HG02642 (cell line): ENCODE results near the gene RELT.

ENCODE experiments used
- ATAC-seq: cut with Tn5 transposase; IDR thresholded peaks from one replicate; pipeline ENCODE4 v1.9.1; 2021; ENCODE audit warnings: mild to moderate bottlenecking; ENCODE audit not compliant: unreplicated experiment, poor library complexity

Gene RELT

GRCh38 chr11:73376160-73376802 lies at the start of gene RELT:
Gene RELT, plus strand, starts transcription at chr11:73376399. Its CDS starts 12,738 bp downstream, at chr11:73389137.
- peak; percentile 80 for ATAC-seq

- peak; percentile 39 for ATAC-seq
Measured at GRCh38 chr11:73326929-73327811, 49.0 kb upstream of the RELT start.

GRCh38 chr11:73327812-73328364 lies 48.3 kb upstream of the RELT start:
- ATAC-seq: no peak

GRCh38 chr11:73330569-73331093 lies 45.6 kb upstream of the RELT start:
- ATAC-seq: no peak

- ATAC-seq: no peak
Measured at GRCh38 chr11:73331138-73331916, 44.9 kb upstream of the RELT start.

- no peak for ATAC-seq
Measured at GRCh38 chr11:73333173-73333572, 43.0 kb upstream of the RELT start.

- no peak for ATAC-seq
Measured at GRCh38 chr11:73333640-73334383, 42.4 kb upstream of the RELT start.

GRCh38 chr11:73334384-73335203 lies 41.6 kb upstream of the RELT start:
- ATAC-seq: no peak

GRCh38 chr11:73335204-73335923 lies 40.8 kb upstream of the RELT start:
- ATAC-seq: no peak

- ATAC-seq: no peak
Measured at GRCh38 chr11:73337846-73338245, 38.4 kb upstream of the RELT start.

- ATAC-seq: no peak
Measured at GRCh38 chr11:73338279-73338678, 37.9 kb upstream of the RELT start.

GRCh38 chr11:73340164-73340563 lies 36.0 kb upstream of the RELT start:
- ATAC-seq: no peak

GRCh38 chr11:73342633-73343032 lies 33.6 kb upstream of the RELT start:
- ATAC-seq: no peak

- ATAC-seq: no peak
Measured at GRCh38 chr11:73343076-73343873, 32.9 kb upstream of the RELT start.

GRCh38 chr11:73344191-73344607 lies 32.0 kb upstream of the RELT start:
- no peak for ATAC-seq

- no peak for ATAC-seq
Measured at GRCh38 chr11:73345481-73346160, 30.6 kb upstream of the RELT start.
